GM18909 (cell line): ENCODE results near the gene GRM5.
"Not testable (repeated sequence)": the region's sequence is repeated elsewhere in the genome, so short reads cannot be mapped to it uniquely, and the experiment has no call there.

Source experiments
- ATAC-seq: cut with Tn5 transposase; IDR thresholded peaks from one replicate; pipeline ENCODE4 v1.9.1; 2021; ENCODE audit warnings: mild to moderate bottlenecking; ENCODE audit not compliant: unreplicated experiment, poor library complexity

The GRM5 gene

DNA sequence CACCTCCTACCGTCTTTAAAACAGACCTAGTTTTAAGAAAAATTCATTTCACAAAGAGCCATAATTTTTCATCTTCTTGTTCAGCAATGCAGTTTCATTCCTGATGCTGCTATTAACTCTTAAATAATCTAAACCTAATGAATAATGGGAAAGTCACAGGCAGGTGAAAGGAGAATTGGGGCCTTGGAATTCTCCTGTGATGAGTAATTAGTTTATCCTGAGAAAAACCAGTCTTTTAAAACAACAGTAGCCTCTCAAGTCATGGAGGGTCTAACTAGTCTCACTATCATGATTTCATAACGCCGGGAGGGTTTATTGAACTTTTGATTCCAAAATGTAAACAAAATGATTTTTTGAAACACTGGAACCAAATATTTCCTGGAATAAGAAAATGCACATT, 86.8 kb downstream of the GRM5 start:
- ATAC-seq = not testable (repeated sequence)

DNA sequence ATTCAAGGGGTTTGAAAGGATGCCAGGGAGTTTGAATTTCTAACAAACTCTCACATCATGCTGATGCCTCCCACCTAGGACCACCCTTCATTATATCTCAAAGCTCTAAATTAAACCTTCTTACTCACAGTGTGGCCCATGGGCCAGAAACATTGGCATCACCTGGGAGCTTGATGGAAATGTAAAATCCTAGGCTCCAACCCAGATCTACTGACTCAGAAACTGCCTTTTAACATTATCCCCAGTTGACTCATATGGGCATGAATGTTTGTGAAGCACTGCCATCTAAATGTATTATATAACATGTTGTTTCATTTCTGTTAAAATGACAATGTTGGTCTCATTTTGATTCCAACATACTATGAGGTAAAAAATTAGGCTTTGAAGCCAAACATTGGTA, 90.3 kb downstream of the GRM5 start:
- not testable (repeated sequence) for ATAC-seq

DNA sequence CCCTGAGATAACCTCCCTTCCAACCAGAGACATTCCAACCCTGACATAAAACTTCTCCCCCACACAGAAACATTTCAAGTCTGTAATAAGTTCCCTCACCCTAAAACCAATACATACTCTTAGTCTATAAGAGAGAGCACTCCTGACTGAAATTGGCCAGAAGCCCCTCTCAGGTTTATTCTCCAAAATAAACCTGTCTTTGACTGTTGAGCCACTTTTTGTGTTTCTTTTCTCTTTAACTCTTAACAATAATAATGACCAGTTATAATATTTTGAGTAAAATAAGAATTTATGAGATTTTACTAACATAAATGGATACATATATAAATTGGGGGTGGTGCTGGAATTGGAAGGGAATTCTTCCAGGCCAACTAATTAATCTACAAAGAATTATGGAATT, 93.6 kb downstream of the GRM5 start:
- ATAC-seq = no peak

DNA sequence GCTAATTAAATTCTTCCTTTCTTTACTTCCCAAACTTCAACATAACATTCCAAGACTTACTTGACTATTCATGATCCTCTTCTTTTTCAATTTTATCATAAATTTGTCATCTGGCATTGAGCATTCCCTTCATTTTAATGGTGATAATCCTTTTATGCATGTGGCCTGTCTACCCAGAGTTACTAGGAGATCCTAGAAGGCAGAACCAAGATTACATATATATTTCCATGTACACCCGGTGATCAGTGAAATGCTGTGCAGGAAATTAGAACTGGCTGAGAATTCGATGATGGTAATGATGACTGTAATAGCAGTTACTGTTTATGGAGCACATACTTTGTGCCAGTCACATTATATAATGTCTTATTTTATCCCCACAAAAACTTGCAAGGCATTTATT, 104.2 kb downstream of the GRM5 start:
- not testable (repeated sequence) for ATAC-seq

DNA sequence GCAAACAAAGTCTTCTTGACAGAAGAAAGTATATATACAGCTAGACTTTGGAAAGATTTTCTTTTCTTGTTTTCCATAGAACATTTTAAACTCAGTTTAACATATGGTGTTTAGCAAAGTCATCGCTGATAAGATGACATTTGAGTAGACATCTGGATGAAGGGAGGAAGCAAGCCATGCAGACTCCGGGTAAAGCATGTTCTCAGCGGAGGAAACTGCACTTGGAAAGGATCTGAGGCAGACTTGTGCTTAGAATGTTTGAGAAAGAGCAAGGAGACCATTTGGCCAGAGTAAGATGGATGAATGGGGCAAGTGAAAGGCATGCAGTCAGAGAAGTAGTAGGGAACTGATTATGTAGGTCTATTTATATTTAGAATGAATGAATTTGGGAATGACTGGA, 105.9 kb downstream of the GRM5 start:
- ATAC-seq = not testable (repeated sequence)

DNA sequence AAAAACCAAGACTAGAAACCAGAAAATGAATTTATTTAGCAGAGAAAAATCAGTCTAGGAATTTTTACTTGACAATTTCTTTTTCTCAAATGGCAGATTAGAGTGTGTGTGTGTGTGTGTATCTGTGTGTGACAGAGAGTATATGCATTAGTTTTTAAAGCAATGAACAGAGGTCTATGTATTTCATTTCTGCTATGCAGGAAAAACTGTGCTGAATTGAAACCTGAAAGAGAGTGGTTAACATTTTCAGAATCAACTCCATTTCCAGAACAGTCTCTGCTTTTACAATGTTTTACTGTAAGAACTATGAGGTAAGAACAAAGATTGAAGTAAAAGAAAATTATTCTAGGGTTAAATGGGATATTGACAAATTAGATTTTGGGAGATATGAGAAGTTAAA, 114.8 kb downstream of the GRM5 start:
- ATAC-seq = no peak

DNA sequence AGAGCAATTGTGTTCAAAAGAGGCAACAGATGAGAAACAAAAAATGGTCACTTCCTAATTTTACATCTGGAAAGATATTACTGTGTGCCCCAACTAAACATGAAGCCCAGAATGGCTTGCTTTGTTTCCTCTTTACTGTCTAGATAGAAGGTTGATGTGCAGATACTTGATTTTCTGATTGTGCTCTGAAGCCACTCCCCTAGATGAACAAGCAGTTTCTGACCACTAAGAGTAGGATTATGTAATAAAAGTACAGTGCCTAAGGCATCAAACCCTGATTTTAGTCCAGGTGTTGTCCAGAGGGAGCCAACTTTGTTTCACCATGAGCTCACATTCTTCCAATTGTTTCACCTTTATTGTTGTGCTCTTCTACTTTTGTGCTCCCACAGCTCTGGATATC, 116.9 kb downstream of the GRM5 start:
- ATAC-seq = not testable (repeated sequence)

DNA sequence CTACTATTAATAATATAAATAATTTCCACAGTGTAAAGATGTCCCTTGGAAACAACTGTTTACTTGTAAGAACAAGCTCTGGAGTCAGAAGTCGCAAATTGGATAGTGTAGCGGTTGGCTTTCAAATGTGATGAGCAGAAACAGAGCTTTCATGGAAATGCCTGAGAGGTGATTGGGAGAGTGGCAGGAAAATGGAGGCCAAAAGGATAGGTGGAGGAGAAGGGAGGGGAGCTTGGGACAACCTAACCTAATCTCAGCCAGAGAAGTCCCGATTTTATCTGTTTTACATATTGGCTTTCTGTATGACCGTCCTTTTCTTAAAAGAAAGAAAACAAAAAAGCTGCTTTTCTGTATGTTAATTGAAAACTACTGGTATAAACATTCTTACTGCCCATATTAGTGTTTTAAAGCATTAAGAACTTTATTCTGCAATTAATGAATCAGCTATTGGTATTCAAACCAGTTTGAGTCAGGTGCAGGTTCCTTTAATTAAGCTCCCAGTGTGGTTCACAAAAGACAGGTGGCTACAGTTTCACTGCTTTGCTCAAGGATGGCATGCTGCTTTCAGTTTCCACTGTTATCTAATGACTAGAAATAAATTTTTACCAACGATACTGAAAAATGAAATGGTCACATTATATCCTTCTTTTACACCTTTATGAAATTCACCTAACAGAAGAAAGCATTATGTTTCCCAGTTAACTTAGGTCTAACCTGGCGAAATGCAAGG, 117.8 kb downstream of the GRM5 start:
- peak; percentile 80 for ATAC-seq

DNA sequence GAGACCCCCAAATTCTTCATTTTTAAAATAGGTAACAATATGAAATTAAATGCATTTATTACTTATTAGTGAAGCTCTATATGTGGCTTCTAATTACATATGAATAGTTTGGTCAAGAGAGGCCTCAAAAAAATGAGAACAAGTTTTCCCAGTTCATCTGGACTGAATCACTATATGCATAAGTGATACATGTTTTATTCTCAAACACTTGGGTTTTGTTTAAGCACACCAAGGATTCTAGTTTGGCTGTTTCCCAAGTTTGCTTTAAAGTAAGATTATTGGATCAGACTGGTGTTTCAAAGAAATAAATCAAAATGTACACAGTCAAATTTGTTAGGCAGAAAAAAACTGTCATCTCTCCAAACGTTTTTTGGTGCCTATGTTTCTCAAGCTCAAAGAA, 136.1 kb downstream of the GRM5 start:
- not testable (repeated sequence) for ATAC-seq

DNA sequence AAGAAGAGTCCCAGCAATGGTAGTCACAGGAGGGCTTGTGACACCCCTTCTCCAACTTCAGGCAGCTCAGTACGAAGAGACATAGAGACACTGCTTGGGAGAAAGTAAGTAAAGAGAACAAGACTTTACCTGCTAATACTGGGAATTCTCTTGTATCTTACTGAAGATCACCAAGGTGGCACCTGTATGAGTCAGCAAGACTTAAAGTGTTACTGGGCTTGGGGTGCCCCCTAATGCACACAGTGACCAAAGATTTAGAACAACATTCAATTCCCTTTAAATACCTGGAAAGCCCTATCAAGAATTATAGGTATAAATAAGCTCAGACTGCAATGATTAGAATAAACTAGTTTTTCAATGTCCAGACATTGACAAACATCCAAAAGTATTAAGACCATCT, 148.7 kb downstream of the GRM5 start:
- ATAC-seq = not testable (repeated sequence)

DNA sequence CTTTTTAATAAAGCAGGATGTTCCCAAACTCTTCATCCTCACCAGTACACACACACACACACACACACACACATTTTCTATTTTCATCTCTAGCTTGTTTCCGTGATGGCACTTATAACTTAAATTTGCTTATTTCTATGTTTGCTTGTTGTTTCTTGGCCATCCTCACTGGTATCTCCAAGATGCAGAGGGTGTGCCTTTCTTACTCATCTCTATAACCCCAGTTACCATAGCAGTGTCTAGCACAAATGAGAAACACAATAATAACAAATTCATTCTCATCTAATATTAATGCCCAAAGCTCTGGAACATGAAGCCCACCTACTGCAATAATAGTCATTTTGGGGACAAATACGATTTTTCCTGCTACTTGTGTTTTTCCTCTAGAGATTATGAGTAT, 156.3 kb downstream of the GRM5 start:
- no peak for ATAC-seq

DNA sequence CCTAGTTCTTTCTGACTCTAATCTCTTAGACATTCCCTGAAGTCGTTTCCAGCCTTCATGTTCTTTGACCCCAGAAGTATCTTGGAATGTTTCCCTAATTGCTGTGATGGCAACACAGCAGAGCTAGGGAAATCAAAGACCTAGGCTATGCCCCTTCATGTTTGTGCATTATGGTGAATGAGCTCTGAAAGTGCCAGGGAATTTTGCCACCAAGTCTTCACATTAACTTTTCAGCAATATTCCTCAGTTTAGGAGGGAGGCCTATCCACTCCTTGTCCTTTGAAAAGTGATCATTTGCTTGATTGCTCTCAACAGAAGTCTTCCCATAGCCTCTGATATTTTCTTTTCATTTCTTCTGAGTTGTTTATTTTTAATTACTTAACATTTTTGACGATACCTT, 164.3 kb downstream of the GRM5 start:
- ATAC-seq = not testable (repeated sequence)

DNA sequence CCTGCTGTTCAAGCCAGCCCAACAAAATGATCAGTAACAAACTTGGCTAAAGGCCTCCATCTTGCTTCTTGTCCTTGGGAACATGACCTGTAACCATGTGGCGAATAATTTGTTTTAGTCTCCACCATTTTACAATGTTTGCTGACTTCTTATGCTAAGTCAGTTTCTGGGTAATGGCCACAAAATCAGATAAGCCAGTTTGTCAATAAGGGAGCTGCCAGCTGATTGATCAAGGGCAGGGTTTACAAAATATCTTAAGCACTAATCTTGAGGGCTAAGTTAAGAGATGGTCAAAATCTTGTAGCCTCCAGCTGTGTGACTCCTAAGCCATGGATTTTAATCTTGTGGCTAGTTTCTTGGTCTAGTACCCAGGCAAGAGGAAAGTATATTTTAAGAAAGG, 176.9 kb downstream of the GRM5 start:
- ATAC-seq = not testable (repeated sequence)

DNA sequence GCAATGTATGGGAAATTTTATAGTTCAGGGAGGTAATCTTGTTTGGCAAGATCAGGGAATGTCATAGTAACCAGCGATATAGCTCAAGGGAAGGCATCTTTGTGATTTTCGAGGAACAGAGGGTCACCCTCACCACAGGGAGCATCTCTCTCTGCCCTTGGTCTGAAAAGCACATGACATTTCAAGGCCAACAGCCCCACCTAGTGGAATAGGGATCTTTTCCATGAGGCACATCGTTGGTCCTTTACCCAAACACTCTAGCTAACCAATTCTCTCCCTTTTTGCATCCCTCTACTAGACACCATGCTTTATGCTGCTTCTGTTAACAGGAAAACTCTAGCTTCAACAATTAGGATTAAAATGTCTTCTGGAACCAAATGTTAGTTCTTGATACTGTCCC, 179.0 kb downstream of the GRM5 start:
- ATAC-seq = peak; percentile 79

DNA sequence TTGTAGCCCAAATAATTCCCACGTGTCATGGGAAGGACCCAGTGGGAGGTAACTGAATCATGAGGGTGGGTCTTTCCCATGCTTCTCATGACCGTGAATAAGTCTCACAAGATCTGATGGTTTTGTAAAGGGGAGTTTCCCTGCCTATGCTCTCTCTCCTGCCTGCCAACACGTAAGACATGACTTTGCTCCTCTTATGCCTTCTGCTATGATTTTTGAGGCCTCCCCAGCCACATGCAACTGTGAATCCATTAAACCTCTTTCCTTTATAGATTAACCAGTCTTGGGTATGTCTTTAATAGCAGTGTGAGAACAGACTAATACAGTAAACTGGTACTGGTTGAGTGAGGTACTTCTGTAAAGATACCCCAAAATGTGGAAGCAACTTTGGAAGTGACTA, 183.0 kb downstream of the GRM5 start:
- not testable (repeated sequence) for ATAC-seq

DNA sequence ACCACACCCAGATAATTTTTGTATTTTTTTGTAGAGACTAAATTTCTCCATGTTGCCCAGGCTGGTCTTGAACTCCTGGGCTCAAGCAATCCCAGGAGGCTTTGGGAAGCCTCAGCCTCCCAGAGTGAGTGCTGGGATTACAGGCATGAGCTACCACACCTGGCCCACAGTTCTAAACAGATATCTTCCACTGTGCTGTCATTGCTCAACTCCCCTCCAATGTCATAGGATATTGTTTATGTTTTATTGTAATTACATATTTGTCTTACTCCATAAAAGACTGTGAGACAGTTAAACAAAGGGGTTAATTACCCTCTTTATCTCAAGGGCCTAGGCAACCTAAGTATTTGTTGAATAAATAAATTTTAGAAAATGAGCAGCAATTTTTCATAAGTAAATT, 204.2 kb downstream of the GRM5 start:
- ATAC-seq = no peak

DNA sequence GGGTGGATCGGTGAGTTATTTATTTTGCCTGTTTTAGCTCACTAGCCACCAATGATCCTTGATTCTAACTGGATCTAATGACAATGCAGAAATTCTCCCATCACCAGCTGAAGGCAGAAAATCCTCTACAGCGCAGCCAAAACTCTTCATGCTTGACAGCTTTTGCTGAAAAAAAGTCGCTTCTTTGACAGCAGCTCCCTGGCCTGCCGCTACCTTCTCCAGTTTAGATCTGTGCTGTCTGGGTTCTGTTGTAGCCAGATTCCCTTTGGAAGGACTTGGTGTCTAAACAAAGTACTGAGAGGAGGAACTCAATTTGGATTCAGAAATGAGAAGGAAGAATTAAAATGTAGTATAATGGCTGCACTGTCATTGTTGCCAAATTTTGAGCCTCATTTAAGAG, 205.4 kb downstream of the GRM5 start:
- not testable (repeated sequence) for ATAC-seq

DNA sequence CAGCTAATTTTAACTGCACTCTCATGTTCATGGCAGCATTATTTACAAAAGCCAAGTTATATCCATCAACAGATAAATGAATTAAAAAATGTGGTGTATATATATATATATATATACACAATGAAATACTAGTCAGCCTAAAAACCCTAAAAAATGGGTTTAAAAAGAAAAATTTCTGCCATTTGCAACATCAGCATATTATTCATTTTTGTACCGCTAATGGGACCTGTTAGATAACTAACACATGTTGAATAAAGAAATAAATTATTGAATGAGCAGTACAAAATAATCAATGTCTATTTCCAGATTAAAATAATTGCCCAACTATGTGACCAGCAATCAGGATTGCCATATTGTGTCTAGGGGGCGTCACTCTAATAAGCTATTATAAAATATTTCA, 211.8 kb downstream of the GRM5 start:
- ATAC-seq = not testable (repeated sequence)

DNA sequence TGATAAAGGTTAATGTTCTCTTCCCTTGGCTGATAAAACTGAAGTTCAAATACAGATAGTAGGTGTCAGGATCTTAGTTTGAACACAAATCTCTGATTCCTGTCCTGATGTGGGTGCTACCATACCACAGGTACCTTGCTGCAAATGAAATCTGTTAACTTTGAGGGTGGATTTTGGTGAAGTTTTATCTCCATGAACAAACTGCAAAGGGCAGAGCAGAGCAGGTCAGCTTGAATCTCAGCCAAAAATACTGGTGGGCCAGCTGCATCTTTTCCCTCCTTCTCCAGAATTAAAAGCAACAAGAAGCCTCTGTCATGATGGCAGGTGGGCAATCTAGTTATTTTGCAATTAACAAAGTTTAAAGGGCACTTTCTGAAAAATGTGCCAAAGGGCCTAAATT, 214.2 kb downstream of the GRM5 start:
- ATAC-seq = not testable (repeated sequence)

DNA sequence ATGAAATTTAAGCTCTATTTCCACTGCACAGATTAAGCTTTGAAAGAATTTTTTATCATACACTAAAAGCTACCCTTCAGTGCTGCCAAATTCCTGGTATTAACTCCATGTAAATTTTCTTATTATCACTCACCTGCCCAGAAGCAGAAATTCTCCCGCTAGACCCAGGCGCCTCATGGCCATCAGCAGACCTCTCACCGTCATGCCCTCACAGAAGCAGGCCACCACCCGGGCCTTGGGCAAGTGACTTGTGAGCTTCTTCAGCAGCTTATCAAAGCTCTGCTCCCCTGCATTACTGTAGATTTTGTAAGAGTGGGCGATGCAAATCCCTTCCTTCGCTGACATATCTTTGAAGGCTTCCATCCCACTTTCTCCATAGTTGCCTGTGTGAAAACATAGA, 216.0 kb downstream of the GRM5 start:
- ATAC-seq = not testable (repeated sequence)

DNA sequence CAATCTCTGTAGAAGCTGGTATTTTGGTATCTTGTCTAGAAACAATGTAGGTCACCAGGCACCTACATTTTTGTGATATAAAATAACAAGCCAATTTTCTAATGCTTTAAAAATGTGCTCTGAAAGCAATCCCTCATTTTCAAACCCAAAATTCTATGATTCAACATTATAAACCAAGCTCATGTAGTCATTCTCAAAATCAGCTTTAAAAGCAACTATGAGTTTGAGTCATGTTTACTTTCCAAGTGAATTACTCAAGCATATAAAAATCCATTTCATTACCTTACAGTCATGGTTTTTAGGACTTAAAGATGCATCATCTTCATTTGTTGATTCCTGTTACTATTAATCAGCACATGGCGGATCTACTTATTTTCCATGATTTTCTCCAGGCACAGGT, 216.4 kb downstream of the GRM5 start:
- no peak for ATAC-seq

DNA sequence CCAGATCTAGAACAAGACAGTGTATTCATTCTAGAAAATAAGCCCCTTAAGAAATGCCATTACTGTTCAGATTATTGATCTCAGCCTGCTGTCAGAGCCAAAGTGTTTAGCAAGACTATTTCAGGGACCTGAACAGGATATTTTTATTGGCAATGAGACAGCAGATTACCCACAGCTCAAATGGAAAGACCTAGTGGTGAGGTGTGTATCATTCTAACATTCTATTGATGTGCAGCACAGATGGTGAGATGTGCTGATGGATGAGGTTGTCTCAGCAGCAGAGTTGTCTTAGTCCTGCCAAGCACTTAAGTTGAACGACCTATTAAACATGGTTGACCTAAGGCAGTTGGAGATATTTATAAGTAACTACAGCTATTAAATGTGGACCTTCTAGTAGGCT, 219.5 kb downstream of the GRM5 start:
- ATAC-seq = not testable (repeated sequence)
